GM23338 (cell line): Measurements from ENCODE around the gene NUP62CL. TPM values are rescaled to one million over a fixed set of nuclear protein-coding genes. Genes with fewer than 3 reads are reported as not detected.

Source experiments
- ATAC-seq: fragments of 200-7000 bp; cut with Tn5 transposase; 3 replicates; pipeline ENCODE4 v1.9.1; 2020
- DNase-seq: peaks from one replicate; pipeline ENCODE4 v3.0.0-alpha.2; 2015; ENCODE audit warnings: low spot score
- H2AFZ ChIP-seq: fragments of 200-600 bp; sonication (generic); 2 replicates; pipeline ENCODE4 v1.8.0; 2016; ENCODE audit warnings: antibody characterized with exemption, mild to moderate bottlenecking, moderate library complexity
- H3F3A ChIP-seq: fragments of 200-600 bp; sonication (generic); replicated peaks from 2 replicates; pipeline ENCODE4 v1.8.0; 2017; ENCODE audit warnings: antibody characterized with exemption, mixed run types, low read depth
- H3K27ac ChIP-seq: fragments of 200-600 bp; sonication (generic); 2 replicates; pipeline ENCODE4 v1.6.1; 2016; ENCODE audit warnings: low read depth
- H3K27me3 ChIP-seq: fragments of 200-600 bp; sonication (generic); 2 replicates; pipeline ENCODE4 v1.8.0; 2016; ENCODE audit warnings: mild to moderate bottlenecking, mixed run types, moderate library complexity; ENCODE audit not compliant: insufficient read depth
- H3K36me3 ChIP-seq: fragments of 200-600 bp; sonication (generic); 2 replicates; pipeline ENCODE4 v1.8.0; 2016; ENCODE audit warnings: mild to moderate bottlenecking; ENCODE audit not compliant: insufficient read depth
- H3K4me1 ChIP-seq: fragments of 200-600 bp; sonication (generic); 2 replicates; pipeline ENCODE4 v1.8.0; 2016; ENCODE audit warnings: mild to moderate bottlenecking, moderate library complexity; ENCODE audit not compliant: insufficient read depth
- H3K4me2 ChIP-seq: fragments of 200-600 bp; sonication (generic); 2 replicates; pipeline ENCODE4 v1.7.1; 2017; ENCODE audit warnings: mixed run types
- H3K4me3 ChIP-seq: fragments of 200-600 bp; sonication (generic); 2 replicates; pipeline ENCODE4 v1.6.1; 2016; ENCODE audit warnings: mixed run types
- H3K79me2 ChIP-seq: fragments of 200-600 bp; sonication (generic); replicated peaks from 2 replicates; pipeline ENCODE4 v1.8.0; 2017; ENCODE audit warnings: mild to moderate bottlenecking; ENCODE audit not compliant: insufficient read depth
- H3K9me2 ChIP-seq: fragments of 200-600 bp; sonication (generic); 2 replicates; pipeline ENCODE4 v1.8.0; 2017; ENCODE audit not compliant: insufficient read depth
- H4K20me1 ChIP-seq: fragments of 200-600 bp; sonication (generic); replicated peaks from 2 replicates; pipeline ENCODE4 v1.8.0; 2017; ENCODE audit warnings: mild to moderate bottlenecking; ENCODE audit not compliant: insufficient read depth
- H3K27ac Mint-ChIP-seq: 2 replicates; pipeline ENCODE4 v1.8.0; 2020; ENCODE audit warnings: inconsistent platforms, mild to moderate bottlenecking, moderate library complexity, mixed read lengths
- H3K27me3 Mint-ChIP-seq: 3 replicates; pipeline ENCODE4 v1.8.0; 2022; ENCODE audit warnings: low read depth, mild to moderate bottlenecking, moderate library complexity, mixed read lengths, inconsistent platforms; ENCODE audit not compliant: insufficient read depth, poor library complexity
- H3K36me3 Mint-ChIP-seq: 3 replicates; pipeline ENCODE4 v1.8.0; 2021; ENCODE audit warnings: low read depth, mild to moderate bottlenecking, inconsistent platforms, moderate library complexity, mixed read lengths
- H3K4me1 Mint-ChIP-seq: 3 replicates; pipeline ENCODE4 v1.8.0; 2020; ENCODE audit warnings: mild to moderate bottlenecking, inconsistent platforms, mixed read lengths
- H3K4me3 Mint-ChIP-seq: 3 replicates; pipeline ENCODE4 v1.8.0; 2021; ENCODE audit warnings: moderate library complexity, mild to moderate bottlenecking, inconsistent platforms, mixed read lengths
- H3K9me3 Mint-ChIP-seq: 3 replicates; pipeline ENCODE4 v1.8.0; 2020; ENCODE audit warnings: moderate library complexity, mild to moderate bottlenecking, inconsistent platforms, mixed read lengths
- CREB1 ChIP-seq: fragments of 250-450 bp; sonication (Bioruptor Pico); IDR thresholded peaks from 2 replicates; pipeline ENCODE4 v1.5.0; 2020; ENCODE audit warnings: low read depth, mild to moderate bottlenecking, moderate library complexity
- EZH2 ChIP-seq: fragments of 200-600 bp; sonication (generic); IDR thresholded peaks from one replicate; pipeline ENCODE4 v1.8.0; 2017; ENCODE audit warnings: antibody characterized with exemption, mild to moderate bottlenecking, low read depth; ENCODE audit not compliant: unreplicated experiment
- EZH2phosphoT487 ChIP-seq: fragments of 200-600 bp; sonication (generic); IDR thresholded peaks from one replicate; pipeline ENCODE4 v1.8.1; 2018; ENCODE audit warnings: antibody characterized with exemption; ENCODE audit not compliant: unreplicated experiment
- JUNB ChIP-seq: IDR thresholded peaks from one replicate; pipeline ENCODE4 v1.6.1; 2016; ENCODE audit warnings: antibody characterized with exemption; ENCODE audit not compliant: unreplicated experiment
- NANOG ChIP-seq: IDR thresholded peaks from 2 replicates; pipeline ENCODE4 v1.6.1; 2016; ENCODE audit warnings: antibody characterized with exemption, borderline replicate concordance
- POLR2AphosphoS5 ChIP-seq: IDR thresholded peaks from 2 replicates; pipeline ENCODE4 v1.6.1; 2016; ENCODE audit warnings: antibody characterized with exemption, low read depth
- STAT1 ChIP-seq: IDR thresholded peaks from one replicate; pipeline ENCODE4 v1.6.1; 2016; ENCODE audit warnings: antibody characterized with exemption; ENCODE audit not compliant: unreplicated experiment
- ZNF114 ChIP-seq: fragments of 250-450 bp; sonication (Bioruptor Pico); IDR thresholded peaks from 2 replicates; pipeline ENCODE4 v1.5.0; 2020; ENCODE audit warnings: mild to moderate bottlenecking, moderate library complexity
- ZNF331 ChIP-seq: fragments of 250-450 bp; sonication (Bioruptor Pico); IDR thresholded peaks from 2 replicates; pipeline ENCODE4 v1.5.0; 2020; ENCODE audit warnings: low read depth, mild to moderate bottlenecking, moderate library complexity
- polyA plus RNA-seq: library from polyadenylated mRNA; unstranded; fragments of >200 nt; fragmentation: Nextera tagmentation; extraction: Ambion mirVana; gene quantifications from 2 replicates; pipeline ENCODE4 v1.2.1, GENCODE V29; 2016
- total RNA-seq: library from RNA; depleted of rRNA; stranded (reverse); fragments of >200 nt; shearing (Covaris generic); gene quantifications from 2 replicates; pipeline ENCODE4 v1.2.3, GENCODE V29; 2014
- TF ChIP-seq, protein P1 (sequence below): IDR thresholded peaks from one replicate; pipeline ENCODE4 v1.6.1; 2018; ENCODE audit warnings: antibody characterized with exemption; ENCODE audit not compliant: unreplicated experiment
- TF ChIP-seq, protein P2 (sequence below), 2 experiments: fragments of 200-600 bp in 1 of 2; sonication (generic) in 1 of 2; conservative IDR thresholded peaks; 2 replicates each; pipeline versions ENCODE4 v1.5.1 to v1.6.1; 2016 to 2017; ENCODE audit warnings: antibody characterized with exemption in 2 of 2, low read depth in 2 of 2, mild to moderate bottlenecking in 2 of 2, moderate library complexity in 1 of 2
- TF ChIP-seq, protein P3 (sequence below): fragments of 250-450 bp; sonication (Bioruptor Pico); IDR thresholded peaks from 2 replicates; pipeline ENCODE4 v1.5.0; 2020; ENCODE audit warnings: mild to moderate bottlenecking, moderate library complexity
- TF ChIP-seq, protein P4 (sequence below): IDR thresholded peaks from 2 replicates; pipeline ENCODE4 v1.6.1; 2016; ENCODE audit warnings: antibody characterized with exemption

Gene NUP62CL
- total and polyA plus RNA-seq, 2 experiments from 2014 or later, result 5.8 to 11.2 TPM

DNA sequence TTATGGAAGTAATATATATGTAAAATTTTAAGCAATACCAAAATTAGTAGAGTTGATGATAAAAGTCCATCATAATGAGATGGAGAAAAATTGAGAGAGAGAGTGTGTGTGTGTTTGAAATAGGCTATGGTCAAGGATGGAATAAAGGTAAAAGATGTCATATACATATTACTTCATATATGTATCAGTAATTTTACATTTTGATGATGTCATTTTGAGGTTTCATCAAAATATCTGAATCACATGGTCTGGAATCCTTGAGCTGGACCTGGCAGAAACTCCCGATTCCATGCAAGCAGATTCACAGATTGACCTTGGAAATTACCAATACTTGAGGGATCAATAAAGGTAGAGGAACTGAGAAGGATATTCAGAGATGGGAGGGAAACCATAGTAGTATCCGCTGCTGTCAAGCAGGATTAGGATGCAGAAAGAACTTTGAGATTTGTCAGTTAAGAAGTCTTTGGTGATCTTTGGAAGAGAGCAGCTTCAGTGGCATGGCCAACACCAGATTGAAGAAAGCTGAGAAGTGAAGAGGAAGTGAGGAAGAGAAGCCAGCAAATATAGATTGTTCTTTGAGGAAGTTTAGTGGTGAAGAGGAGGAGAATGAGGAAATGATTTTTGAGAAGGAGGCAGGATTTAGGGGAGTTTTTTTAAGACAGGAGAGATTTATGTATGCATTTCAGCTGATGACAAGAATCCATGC is 21.7 kb upstream of the NUP62CL start:
- TF ChIP-seq NANOG (no peak), STAT1 (no peak), EZH2 (no peak), ZNF114 (no peak), CREB1 (CRISPR knock-in tag) (no peak), POLR2AphosphoS5 (no peak), JUNB (no peak), ZNF331 (no peak), EZH2phosphoT487 (no peak)
- TF ChIP-seq, protein P1, sequence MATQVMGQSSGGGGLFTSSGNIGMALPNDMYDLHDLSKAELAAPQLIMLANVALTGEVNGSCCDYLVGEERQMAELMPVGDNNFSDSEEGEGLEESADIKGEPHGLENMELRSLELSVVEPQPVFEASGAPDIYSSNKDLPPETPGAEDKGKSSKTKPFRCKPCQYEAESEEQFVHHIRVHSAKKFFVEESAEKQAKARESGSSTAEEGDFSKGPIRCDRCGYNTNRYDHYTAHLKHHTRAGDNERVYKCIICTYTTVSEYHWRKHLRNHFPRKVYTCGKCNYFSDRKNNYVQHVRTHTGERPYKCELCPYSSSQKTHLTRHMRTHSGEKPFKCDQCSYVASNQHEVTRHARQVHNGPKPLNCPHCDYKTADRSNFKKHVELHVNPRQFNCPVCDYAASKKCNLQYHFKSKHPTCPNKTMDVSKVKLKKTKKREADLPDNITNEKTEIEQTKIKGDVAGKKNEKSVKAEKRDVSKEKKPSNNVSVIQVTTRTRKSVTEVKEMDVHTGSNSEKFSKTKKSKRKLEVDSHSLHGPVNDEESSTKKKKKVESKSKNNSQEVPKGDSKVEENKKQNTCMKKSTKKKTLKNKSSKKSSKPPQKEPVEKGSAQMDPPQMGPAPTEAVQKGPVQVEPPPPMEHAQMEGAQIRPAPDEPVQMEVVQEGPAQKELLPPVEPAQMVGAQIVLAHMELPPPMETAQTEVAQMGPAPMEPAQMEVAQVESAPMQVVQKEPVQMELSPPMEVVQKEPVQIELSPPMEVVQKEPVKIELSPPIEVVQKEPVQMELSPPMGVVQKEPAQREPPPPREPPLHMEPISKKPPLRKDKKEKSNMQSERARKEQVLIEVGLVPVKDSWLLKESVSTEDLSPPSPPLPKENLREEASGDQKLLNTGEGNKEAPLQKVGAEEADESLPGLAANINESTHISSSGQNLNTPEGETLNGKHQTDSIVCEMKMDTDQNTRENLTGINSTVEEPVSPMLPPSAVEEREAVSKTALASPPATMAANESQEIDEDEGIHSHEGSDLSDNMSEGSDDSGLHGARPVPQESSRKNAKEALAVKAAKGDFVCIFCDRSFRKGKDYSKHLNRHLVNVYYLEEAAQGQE, result no peak
- TF ChIP-seq, protein P2, sequence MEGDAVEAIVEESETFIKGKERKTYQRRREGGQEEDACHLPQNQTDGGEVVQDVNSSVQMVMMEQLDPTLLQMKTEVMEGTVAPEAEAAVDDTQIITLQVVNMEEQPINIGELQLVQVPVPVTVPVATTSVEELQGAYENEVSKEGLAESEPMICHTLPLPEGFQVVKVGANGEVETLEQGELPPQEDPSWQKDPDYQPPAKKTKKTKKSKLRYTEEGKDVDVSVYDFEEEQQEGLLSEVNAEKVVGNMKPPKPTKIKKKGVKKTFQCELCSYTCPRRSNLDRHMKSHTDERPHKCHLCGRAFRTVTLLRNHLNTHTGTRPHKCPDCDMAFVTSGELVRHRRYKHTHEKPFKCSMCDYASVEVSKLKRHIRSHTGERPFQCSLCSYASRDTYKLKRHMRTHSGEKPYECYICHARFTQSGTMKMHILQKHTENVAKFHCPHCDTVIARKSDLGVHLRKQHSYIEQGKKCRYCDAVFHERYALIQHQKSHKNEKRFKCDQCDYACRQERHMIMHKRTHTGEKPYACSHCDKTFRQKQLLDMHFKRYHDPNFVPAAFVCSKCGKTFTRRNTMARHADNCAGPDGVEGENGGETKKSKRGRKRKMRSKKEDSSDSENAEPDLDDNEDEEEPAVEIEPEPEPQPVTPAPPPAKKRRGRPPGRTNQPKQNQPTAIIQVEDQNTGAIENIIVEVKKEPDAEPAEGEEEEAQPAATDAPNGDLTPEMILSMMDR (conservative IDR thresholded peaks at IDR 0.05; ENCODE audit: low read depth in 2 of 2), result no peak
- TF ChIP-seq, protein P3, sequence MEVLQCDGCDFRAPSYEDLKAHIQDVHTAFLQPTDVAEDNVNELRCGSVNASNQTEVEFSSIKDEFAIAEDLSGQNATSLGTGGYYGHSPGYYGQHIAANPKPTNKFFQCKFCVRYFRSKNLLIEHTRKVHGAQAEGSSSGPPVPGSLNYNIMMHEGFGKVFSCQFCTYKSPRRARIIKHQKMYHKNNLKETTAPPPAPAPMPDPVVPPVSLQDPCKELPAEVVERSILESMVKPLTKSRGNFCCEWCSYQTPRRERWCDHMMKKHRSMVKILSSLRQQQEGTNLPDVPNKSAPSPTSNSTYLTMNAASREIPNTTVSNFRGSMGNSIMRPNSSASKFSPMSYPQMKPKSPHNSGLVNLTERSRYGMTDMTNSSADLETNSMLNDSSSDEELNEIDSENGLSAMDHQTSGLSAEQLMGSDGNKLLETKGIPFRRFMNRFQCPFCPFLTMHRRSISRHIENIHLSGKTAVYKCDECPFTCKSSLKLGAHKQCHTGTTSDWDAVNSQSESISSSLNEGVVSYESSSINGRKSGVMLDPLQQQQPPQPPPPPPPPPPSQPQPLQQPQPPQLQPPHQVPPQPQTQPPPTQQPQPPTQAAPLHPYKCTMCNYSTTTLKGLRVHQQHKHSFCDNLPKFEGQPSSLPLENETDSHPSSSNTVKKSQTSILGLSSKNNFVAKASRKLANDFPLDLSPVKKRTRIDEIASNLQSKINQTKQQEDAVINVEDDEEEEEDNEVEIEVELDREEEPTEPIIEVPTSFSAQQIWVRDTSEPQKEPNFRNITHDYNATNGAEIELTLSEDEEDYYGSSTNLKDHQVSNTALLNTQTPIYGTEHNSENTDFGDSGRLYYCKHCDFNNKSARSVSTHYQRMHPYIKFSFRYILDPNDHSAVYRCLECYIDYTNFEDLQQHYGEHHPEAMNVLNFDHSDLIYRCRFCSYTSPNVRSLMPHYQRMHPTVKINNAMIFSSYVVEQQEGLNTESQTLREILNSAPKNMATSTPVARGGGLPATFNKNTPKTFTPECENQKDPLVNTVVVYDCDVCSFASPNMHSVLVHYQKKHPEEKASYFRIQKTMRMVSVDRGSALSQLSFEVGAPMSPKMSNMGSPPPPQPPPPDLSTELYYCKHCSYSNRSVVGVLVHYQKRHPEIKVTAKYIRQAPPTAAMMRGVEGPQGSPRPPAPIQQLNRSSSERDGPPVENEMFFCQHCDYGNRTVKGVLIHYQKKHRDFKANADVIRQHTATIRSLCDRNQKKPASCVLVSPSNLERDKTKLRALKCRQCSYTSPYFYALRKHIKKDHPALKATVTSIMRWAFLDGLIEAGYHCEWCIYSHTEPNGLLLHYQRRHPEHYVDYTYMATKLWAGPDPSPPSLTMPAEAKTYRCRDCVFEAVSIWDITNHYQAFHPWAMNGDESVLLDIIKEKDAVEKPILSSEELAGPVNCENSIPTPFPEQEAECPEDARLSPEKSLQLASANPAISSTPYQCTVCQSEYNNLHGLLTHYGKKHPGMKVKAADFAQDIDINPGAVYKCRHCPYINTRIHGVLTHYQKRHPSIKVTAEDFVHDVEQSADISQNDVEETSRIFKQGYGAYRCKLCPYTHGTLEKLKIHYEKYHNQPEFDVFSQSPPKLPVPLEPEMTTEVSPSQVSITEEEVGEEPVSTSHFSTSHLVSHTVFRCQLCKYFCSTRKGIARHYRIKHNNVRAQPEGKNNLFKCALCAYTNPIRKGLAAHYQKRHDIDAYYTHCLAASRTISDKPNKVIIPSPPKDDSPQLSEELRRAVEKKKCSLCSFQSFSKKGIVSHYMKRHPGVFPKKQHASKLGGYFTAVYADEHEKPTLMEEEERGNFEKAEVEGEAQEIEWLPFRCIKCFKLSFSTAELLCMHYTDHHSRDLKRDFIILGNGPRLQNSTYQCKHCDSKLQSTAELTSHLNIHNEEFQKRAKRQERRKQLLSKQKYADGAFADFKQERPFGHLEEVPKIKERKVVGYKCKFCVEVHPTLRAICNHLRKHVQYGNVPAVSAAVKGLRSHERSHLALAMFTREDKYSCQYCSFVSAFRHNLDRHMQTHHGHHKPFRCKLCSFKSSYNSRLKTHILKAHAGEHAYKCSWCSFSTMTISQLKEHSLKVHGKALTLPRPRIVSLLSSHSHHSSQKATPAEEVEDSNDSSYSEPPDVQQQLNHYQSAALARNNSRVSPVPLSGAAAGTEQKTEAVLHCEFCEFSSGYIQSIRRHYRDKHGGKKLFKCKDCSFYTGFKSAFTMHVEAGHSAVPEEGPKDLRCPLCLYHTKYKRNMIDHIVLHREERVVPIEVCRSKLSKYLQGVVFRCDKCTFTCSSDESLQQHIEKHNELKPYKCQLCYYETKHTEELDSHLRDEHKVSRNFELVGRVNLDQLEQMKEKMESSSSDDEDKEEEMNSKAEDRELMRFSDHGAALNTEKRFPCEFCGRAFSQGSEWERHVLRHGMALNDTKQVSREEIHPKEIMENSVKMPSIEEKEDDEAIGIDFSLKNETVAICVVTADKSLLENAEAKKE (CRISPR knock-in tag), result no peak
- TF ChIP-seq, protein P4, sequence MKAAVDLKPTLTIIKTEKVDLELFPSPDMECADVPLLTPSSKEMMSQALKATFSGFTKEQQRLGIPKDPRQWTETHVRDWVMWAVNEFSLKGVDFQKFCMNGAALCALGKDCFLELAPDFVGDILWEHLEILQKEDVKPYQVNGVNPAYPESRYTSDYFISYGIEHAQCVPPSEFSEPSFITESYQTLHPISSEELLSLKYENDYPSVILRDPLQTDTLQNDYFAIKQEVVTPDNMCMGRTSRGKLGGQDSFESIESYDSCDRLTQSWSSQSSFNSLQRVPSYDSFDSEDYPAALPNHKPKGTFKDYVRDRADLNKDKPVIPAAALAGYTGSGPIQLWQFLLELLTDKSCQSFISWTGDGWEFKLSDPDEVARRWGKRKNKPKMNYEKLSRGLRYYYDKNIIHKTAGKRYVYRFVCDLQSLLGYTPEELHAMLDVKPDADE, result no peak
- Mint-ChIP-seq H3K4me1 (no peaks in the 10 kb centered on the region), H3K36me3 (no peaks in the 10 kb centered on the region), H3K4me3 (no peak overlapping the region), H3K27me3 (no peaks in the 10 kb centered on the region), H3K9me3 (no peaks in the 10 kb centered on the region), H3K27ac (no peak overlapping the region)
- no peak for ATAC-seq
- Histone ChIP-seq H3K36me3 (no peaks in the 10 kb centered on the region), H3K79me2 (no peaks in the 10 kb centered on the region), H4K20me1 (no peaks in the 10 kb centered on the region), H3K27me3 (no peaks in the 10 kb centered on the region), H2AFZ (no peak overlapping the region), H3K4me2 (no peak overlapping the region), H3K9me2 (no peaks in the 10 kb centered on the region), H3K4me1 (no peaks in the 10 kb centered on the region), H3K27ac (no peak overlapping the region), H3K4me3 (no peak overlapping the region), H3F3A (no peaks in the 10 kb centered on the region)
- DNase-seq, result no peak
